HG03135 (cell line): ENCODE results near the gene RASA1.

Experiments
- ATAC-seq: cut with Tn5 transposase; IDR thresholded peaks from one replicate; pipeline ENCODE4 v1.9.1; 2021; ENCODE audit warnings: mild to moderate bottlenecking, moderate library complexity; ENCODE audit not compliant: unreplicated experiment

RASA1 gene

GRCh38 chr5:87400305-87400899, 132.7 kb downstream of the RASA1 start:
- ATAC-seq, result peak; percentile 67

GRCh38 chr5:87401626-87402025, 133.9 kb downstream of the RASA1 start:
- ATAC-seq, result no peak

- no peak for ATAC-seq
Observed at GRCh38 chr5:87403409-87403808, 135.7 kb downstream of the RASA1 start.

- no peak for ATAC-seq
Observed at GRCh38 chr5:87403899-87404298, 136.2 kb downstream of the RASA1 start.

GRCh38 chr5:87404359-87404758, 136.7 kb downstream of the RASA1 start:
- no peak for ATAC-seq

GRCh38 chr5:87405472-87406155, 137.9 kb downstream of the RASA1 start:
- no peak for ATAC-seq

GRCh38 chr5:87408204-87408603, 140.5 kb downstream of the RASA1 start:
- no peak for ATAC-seq

GRCh38 chr5:87410931-87411330, 143.2 kb downstream of the RASA1 start:
- ATAC-seq, result no peak

- ATAC-seq, result no peak
Observed at GRCh38 chr5:87411586-87411972, 143.9 kb downstream of the RASA1 start.

- ATAC-seq, result peak; percentile 25
Observed at GRCh38 chr5:87411973-87412629, 144.4 kb downstream of the RASA1 start.

GRCh38 chr5:87412630-87413342, 145.1 kb downstream of the RASA1 start, which contains the start of gene CCNH:
Gene CCNH (minus strand): TSS chr5:87412930. CDS start chr5:87412794, 136 bp downstream.
- ATAC-seq, result peak; percentile 100

- no peak for ATAC-seq
Observed at GRCh38 chr5:87413343-87413645, 145.6 kb downstream of the RASA1 start.

- ATAC-seq, result no peak
Observed at GRCh38 chr5:87418506-87418905, 150.8 kb downstream of the RASA1 start.

- ATAC-seq, result no peak
Observed at GRCh38 chr5:87421307-87421706, 153.6 kb downstream of the RASA1 start.

GRCh38 chr5:87423755-87424154, 156.1 kb downstream of the RASA1 start:
- no peak for ATAC-seq

- ATAC-seq, result no peak
Observed at GRCh38 chr5:87430863-87431457, 163.3 kb downstream of the RASA1 start.

GRCh38 chr5:87432460-87432859, 164.8 kb downstream of the RASA1 start:
- ATAC-seq, result no peak

GRCh38 chr5:87433945-87434344, 166.3 kb downstream of the RASA1 start:
- ATAC-seq, result no peak

- no peak for ATAC-seq
Observed at GRCh38 chr5:87434461-87434860, 166.8 kb downstream of the RASA1 start.

GRCh38 chr5:87435144-87435694, 167.5 kb downstream of the RASA1 start:
- ATAC-seq, result no peak

- ATAC-seq, result no peak
Observed at GRCh38 chr5:87437724-87438123, 170.0 kb downstream of the RASA1 start.
